SK-N-SH (cell line): ENCODE data around the gene SPAST. TPM values are rescaled to one million over a fixed set of nuclear protein-coding genes. Genes with fewer than 3 reads are reported as not detected.

Experiments used
- CTCF ChIA-PET: fragments of 300-600, 350-600 bp; formaldehyde crosslinking; extraction: SDS; loops from one replicate; lab custom pipeline; 2021; lab: Yijun Ruan, JAX
- POLR2A ChIA-PET: fragments of 350-600 bp; sonication (Branson Sonifier 250); formaldehyde crosslinking; extraction: SDS; loops from one replicate; lab custom pipeline; 2020; ENCODE audit warnings: antibody characterized with exemption, inconsistent platforms; lab: Yijun Ruan, JAX
- DNase-seq: peaks from one replicate; pipeline ENCODE4 v3.0.0; 2012
- H2AFZ ChIP-seq: fragments of 200-600 bp; sonication (generic); 2 replicates; pipeline ENCODE4 v1.8.1; 2016; ENCODE audit warnings: antibody characterized with exemption, mild to moderate bottlenecking, low read depth
- H3F3A ChIP-seq: fragments of 200-600 bp; sonication (generic); replicated peaks from 2 replicates; pipeline ENCODE3; 2016; ENCODE audit warnings: antibody characterized with exemption, mild to moderate bottlenecking; ENCODE audit not compliant: insufficient read depth
- H3K27ac ChIP-seq, 2 experiments: fragments of 200-500 bp in 1 of 2; fragments of 200-600 bp in 1 of 2; sonication (Bioruptor generic) in 1 of 2; sonication (generic), shearing (Covaris generic) in 1 of 2; 2 replicates each; pipeline versions ENCODE4 v1.5.1 to v1.6.1; 2014 to 2016; ENCODE audit warnings: low read depth in 2 of 2, inconsistent platforms in 1 of 2, low read length in 1 of 2, mild to moderate bottlenecking in 1 of 2, mixed read lengths in 1 of 2
- H3K27me3 ChIP-seq: fragments of 200-600 bp; sonication (generic), shearing (Covaris generic); 2 replicates; pipeline ENCODE4 v1.6.1; 2016; ENCODE audit warnings: mixed run types; ENCODE audit not compliant: insufficient read depth
- H3K36me3 ChIP-seq, 2 experiments: fragments of 200-500 bp in 1 of 2; fragments of 200-600 bp in 1 of 2; sonication (Bioruptor generic) in 1 of 2; sonication (generic) in 1 of 2; replicated peaks in 1 of 2; 2 replicates each; pipeline versions ENCODE3 to v1.5.1; 2014 to 2016; ENCODE audit warnings: low read length in 1 of 2, mild to moderate bottlenecking in 1 of 2; ENCODE audit not compliant: insufficient read depth in 2 of 2, control insufficient read depth in 1 of 2
- H3K4me1 ChIP-seq, 2 experiments: fragments of 200-500 bp in 1 of 2; fragments of 200-600 bp in 1 of 2; sonication (Bioruptor generic) in 1 of 2; sonication (generic), shearing (Covaris generic) in 1 of 2; 2 replicates each; pipeline versions ENCODE4 v1.5.1 to v1.6.1; 2014 to 2016; ENCODE audit warnings: low read depth in 1 of 2, low read length in 1 of 2, mixed run types in 1 of 2; ENCODE audit not compliant: insufficient read depth in 2 of 2, control insufficient read depth in 1 of 2
- H3K4me2 ChIP-seq: fragments of 200-600 bp; sonication (generic), shearing (Covaris generic); 2 replicates; pipeline ENCODE4 v1.6.1; 2017; ENCODE audit warnings: mixed run types
- H3K4me3 ChIP-seq, 2 experiments: fragments of 200-500 bp in 1 of 2; fragments of 200-600 bp in 1 of 2; sonication (Bioruptor generic) in 1 of 2; sonication (generic), shearing (Covaris generic) in 1 of 2; 2 replicates each; pipeline versions ENCODE4 v1.5.1 to v1.8.1; 2014 to 2016; ENCODE audit warnings: low read depth in 2 of 2, inconsistent platforms in 1 of 2, low read length in 1 of 2, mild to moderate bottlenecking in 1 of 2, mixed read lengths in 1 of 2, moderate library complexity in 1 of 2
- H3K79me2 ChIP-seq: fragments of 200-600 bp; sonication (generic); 2 replicates; pipeline ENCODE4 v1.8.1; 2017; ENCODE audit warnings: mild to moderate bottlenecking; ENCODE audit not compliant: insufficient read depth
- H3K9ac ChIP-seq: fragments of 200-600 bp; sonication (generic); 2 replicates; pipeline ENCODE4 v1.6.1; 2017; ENCODE audit warnings: mixed run types
- H3K9me2 ChIP-seq: fragments of 200-600 bp; sonication (generic); 2 replicates; pipeline ENCODE4 v1.6.1; 2017; ENCODE audit warnings: mixed run types
- H3K9me3 ChIP-seq: fragments of 200-600 bp; sonication (generic); 2 replicates; pipeline ENCODE4 v1.6.1; 2017; ENCODE audit warnings: mixed run types, mild to moderate bottlenecking, moderate library complexity
- H4K20me1 ChIP-seq: fragments of 200-600 bp; sonication (generic); 2 replicates; pipeline ENCODE4 v1.6.1; 2017; ENCODE audit warnings: mild to moderate bottlenecking, mixed run types; ENCODE audit not compliant: insufficient read depth
- ELF1 ChIP-seq: IDR thresholded peaks from 2 replicates; pipeline ENCODE4 v1.4.0; 2012
- JUND ChIP-seq: IDR thresholded peaks from 2 replicates; pipeline ENCODE4 v1.4.0; 2012
- MXI1 ChIP-seq: IDR thresholded peaks from 2 replicates; pipeline ENCODE4 v1.6.1; 2012; ENCODE audit warnings: mild to moderate bottlenecking, low read depth, low read length, improper control_type of control experiment
- NFIC ChIP-seq: IDR thresholded peaks from 2 replicates; pipeline ENCODE4 v1.4.0; 2012; ENCODE audit warnings: borderline replicate concordance
- NRF1 ChIP-seq: IDR thresholded peaks from 2 replicates; pipeline ENCODE4 v1.6.1; 2012; ENCODE audit warnings: low read depth, mild to moderate bottlenecking, low read length
- PBX3 ChIP-seq: IDR thresholded peaks from 2 replicates; pipeline ENCODE4; 2012
- POLR2AphosphoS5 ChIP-seq: IDR thresholded peaks from 2 replicates; pipeline ENCODE4 v1.6.1; 2012; ENCODE audit warnings: low read depth, low read length
- RAD21 ChIP-seq: IDR thresholded peaks from 2 replicates; pipeline ENCODE4 v1.6.1; 2012; ENCODE audit warnings: mild to moderate bottlenecking, low read length
- RCOR1 ChIP-seq: fragments of 150-350 bp; IDR thresholded peaks from 2 replicates; pipeline ENCODE4 v1.6.1; 2017; ENCODE audit warnings: antibody characterized with exemption, low read length
- TAF1 ChIP-seq: IDR thresholded peaks from 2 replicates; pipeline ENCODE4 v1.6.1; 2012; ENCODE audit warnings: low read depth, mild to moderate bottlenecking, low read length, moderate library complexity, borderline replicate concordance
- USF2 ChIP-seq: fragments of 150-350 bp; IDR thresholded peaks from 2 replicates; pipeline ENCODE4 v1.6.1; 2017; ENCODE audit warnings: antibody characterized with exemption, low read length, low read depth, borderline replicate concordance
- WGBS: methylation state at CpG from one replicate; pipeline ENCODE4 v1.1.6; 2017; ENCODE audit warnings: low lambda C conversion rate; 5-methylcytosine and 5-hydroxymethylcytosine counted together
- polyA plus RNA-seq, 3 experiments: library from polyadenylated mRNA; depleted of rRNA; stranded (reverse); fragments of >200 nt; gene quantifications; 2 replicates each; pipeline ENCODE4 v1.2.3, GENCODE V29; 2012
- TF ChIP-seq, protein P1 (sequence below): IDR thresholded peaks from 2 replicates; pipeline ENCODE4 v1.4.0; 2012; ENCODE audit warnings: low read depth, borderline replicate concordance
- TF ChIP-seq, protein P2 (sequence below): IDR thresholded peaks from 2 replicates; pipeline ENCODE4 v1.6.1; 2012; ENCODE audit warnings: mild to moderate bottlenecking, low read depth, low read length, moderate library complexity

The SPAST gene
- polyA plus RNA-seq, 1 of the 3 experiments (the other 2 are of a cell fraction), result 6.1 TPM

- Histone ChIP-seq H3K79me2 (peaks cover 41% of the 10 kb centered on the region), H3K4me1 (peaks cover 9 to 10% of the 10 kb centered on the region in 2 experiments; a peak in 3 of 4 replicates), H3F3A (peaks cover 7% of the 10 kb centered on the region), H3K4me2 (peak overlapping the region; percentile 78), H3K27me3 (no peaks in the 10 kb centered on the region), H3K36me3 (peaks cover 0 to 3% of the 10 kb centered on the region in 2 experiments), H3K9ac (peak overlapping the region; percentile 74), H3K27ac (peak overlapping the region; percentile 85 to 88), H3K9me2 (no peaks in the 10 kb centered on the region), H2AFZ (peak overlapping the region; percentile 66; the same call in 1 of the 2 replicates), H3K9me3 (no peaks in the 10 kb centered on the region), H3K4me3 (peak overlapping the region; percentile 65 to 79), H4K20me1 (no peaks in the 10 kb centered on the region)
- peak; percentile 55 for DNase-seq
- 3% methylated on average over 20 of the region's 40 CpGs for WGBS
- CTCF ChIA-PET, result interaction anchor here (1.0 to 3.5 kb wide), 8 partner anchors 9 to 102 kb away, joined by 3 to 13 read pairs (median 6); partner anchors contain the start of genes DPY30 and SLC30A6
- POLR2A ChIA-PET, result interaction anchor here (0.6 to 3.0 kb wide), 6 partner anchors 9 to 1201 kb away, joined by 3 to 58 read pairs (median 9); partner anchors contain the start of genes DPY30, MEMO1 and SLC30A6
- TF ChIP-seq NRF1 (0 out of 2 replicates have a peak, but pooled peaks have one; percentile 11), RCOR1 (no peak)
Measured at GRCh38 chr2:32064021-32064601, 755 bp downstream of the SPAST start.

- peaks cover 9 to 10% of the 10 kb centered on the region in 2 experiments; a peak in 3 of 4 replicates for H3K4me1 ChIP-seq
- H3K36me3 ChIP-seq, result peaks cover 0 to 4% of the 10 kb centered on the region in 2 experiments
- no peak for DNase-seq
- H3K9me3 ChIP-seq, result no peaks in the 10 kb centered on the region
- H3K27me3 ChIP-seq, result no peaks in the 10 kb centered on the region
- 0 out of 4 replicates have a peak overlapping the region, but pooled peaks of 1 of the 2 experiments have one; percentile 88 for H3K27ac ChIP-seq
- no peaks in the 10 kb centered on the region for H3K9me2 ChIP-seq
- H4K20me1 ChIP-seq, result no peaks in the 10 kb centered on the region
- TF ChIP-seq, protein P1, sequence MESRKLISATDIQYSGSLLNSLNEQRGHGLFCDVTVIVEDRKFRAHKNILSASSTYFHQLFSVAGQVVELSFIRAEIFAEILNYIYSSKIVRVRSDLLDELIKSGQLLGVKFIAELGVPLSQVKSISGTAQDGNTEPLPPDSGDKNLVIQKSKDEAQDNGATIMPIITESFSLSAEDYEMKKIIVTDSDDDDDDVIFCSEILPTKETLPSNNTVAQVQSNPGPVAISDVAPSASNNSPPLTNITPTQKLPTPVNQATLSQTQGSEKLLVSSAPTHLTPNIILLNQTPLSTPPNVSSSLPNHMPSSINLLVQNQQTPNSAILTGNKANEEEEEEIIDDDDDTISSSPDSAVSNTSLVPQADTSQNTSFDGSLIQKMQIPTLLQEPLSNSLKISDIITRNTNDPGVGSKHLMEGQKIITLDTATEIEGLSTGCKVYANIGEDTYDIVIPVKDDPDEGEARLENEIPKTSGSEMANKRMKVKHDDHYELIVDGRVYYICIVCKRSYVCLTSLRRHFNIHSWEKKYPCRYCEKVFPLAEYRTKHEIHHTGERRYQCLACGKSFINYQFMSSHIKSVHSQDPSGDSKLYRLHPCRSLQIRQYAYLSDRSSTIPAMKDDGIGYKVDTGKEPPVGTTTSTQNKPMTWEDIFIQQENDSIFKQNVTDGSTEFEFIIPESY, result no peak
- TF ChIP-seq TAF1 (no peak), JUND (no peak), MXI1 (no peak), RAD21 (no peak), USF2 (no peak), ELF1 (no peak), NFIC (no peak), RCOR1 (no peak), POLR2AphosphoS5 (no peak), PBX3 (no peak)
- TF ChIP-seq, protein P2, sequence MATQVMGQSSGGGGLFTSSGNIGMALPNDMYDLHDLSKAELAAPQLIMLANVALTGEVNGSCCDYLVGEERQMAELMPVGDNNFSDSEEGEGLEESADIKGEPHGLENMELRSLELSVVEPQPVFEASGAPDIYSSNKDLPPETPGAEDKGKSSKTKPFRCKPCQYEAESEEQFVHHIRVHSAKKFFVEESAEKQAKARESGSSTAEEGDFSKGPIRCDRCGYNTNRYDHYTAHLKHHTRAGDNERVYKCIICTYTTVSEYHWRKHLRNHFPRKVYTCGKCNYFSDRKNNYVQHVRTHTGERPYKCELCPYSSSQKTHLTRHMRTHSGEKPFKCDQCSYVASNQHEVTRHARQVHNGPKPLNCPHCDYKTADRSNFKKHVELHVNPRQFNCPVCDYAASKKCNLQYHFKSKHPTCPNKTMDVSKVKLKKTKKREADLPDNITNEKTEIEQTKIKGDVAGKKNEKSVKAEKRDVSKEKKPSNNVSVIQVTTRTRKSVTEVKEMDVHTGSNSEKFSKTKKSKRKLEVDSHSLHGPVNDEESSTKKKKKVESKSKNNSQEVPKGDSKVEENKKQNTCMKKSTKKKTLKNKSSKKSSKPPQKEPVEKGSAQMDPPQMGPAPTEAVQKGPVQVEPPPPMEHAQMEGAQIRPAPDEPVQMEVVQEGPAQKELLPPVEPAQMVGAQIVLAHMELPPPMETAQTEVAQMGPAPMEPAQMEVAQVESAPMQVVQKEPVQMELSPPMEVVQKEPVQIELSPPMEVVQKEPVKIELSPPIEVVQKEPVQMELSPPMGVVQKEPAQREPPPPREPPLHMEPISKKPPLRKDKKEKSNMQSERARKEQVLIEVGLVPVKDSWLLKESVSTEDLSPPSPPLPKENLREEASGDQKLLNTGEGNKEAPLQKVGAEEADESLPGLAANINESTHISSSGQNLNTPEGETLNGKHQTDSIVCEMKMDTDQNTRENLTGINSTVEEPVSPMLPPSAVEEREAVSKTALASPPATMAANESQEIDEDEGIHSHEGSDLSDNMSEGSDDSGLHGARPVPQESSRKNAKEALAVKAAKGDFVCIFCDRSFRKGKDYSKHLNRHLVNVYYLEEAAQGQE, result no peak
- no peak overlapping the region for H2AFZ ChIP-seq
- ChIA-PET CTCF (interaction anchor here (1.4 to 3.5 kb wide), 5 partner anchors 10 to 101 kb away, joined by 5 to 13 read pairs (median 8); partner anchors contain the start of genes DPY30 and SLC30A6), POLR2A (interaction anchor here (2.3 to 3.0 kb wide), 2 partner anchors 25 to 101 kb away, joined by 24 to 58 read pairs; partner anchors contain the start of genes DPY30 and SLC30A6)
- WGBS, result 85% methylated on average over 8 of the region's 8 CpGs
- H3F3A ChIP-seq, result peaks cover 7% of the 10 kb centered on the region
- H3K9ac ChIP-seq, result peak overlapping the region; percentile 74; the same call in 1 of the 2 replicates
- peaks cover 46% of the 10 kb centered on the region for H3K79me2 ChIP-seq
- peak overlapping the region; percentile 78 for H3K4me2 ChIP-seq
- H3K4me3 ChIP-seq, result peak overlapping the region; percentile 65 to 79
Measured at GRCh38 chr2:32064713-32065112, 1.4 kb downstream of the SPAST start.
